Right atrium auricular region (tissue), 2 donors: ENCODE results near the gene ZNF622. TPM values are rescaled to one million over a fixed set of nuclear protein-coding genes. Genes with fewer than 3 reads are reported as not detected.

Experiments
- DNase-seq: peaks from one replicate; pipeline ENCODE4 v3.0.0-alpha.2; 2019; ENCODE audit warnings: low spot score
- H3K27ac ChIP-seq, 2 donors: fragments of 200-600 bp; sonication (generic); 1 replicate in 1 of 2; 2 replicates in 1 of 2; pipeline ENCODE4 v1.5.1; 2016 to 2019
- H3K27me3 ChIP-seq, 2 donors: fragments of 200-600 bp; sonication (generic); one replicate each; pipeline versions ENCODE4 v1.5.1 to v1.6.0; 2017 to 2019
- H3K36me3 ChIP-seq: fragments of 200-600 bp; sonication (generic); one replicate; pipeline ENCODE4 v1.5.1; 2016
- H3K4me1 ChIP-seq, 2 donors: fragments of 200-600 bp; sonication (generic); one replicate each; pipeline versions ENCODE4 v1.5.1 to v1.6.0; 2017 to 2019
- H3K4me3 ChIP-seq, 2 donors: fragments of 200-600 bp; sonication (generic); 1 replicate in 1 of 2; 2 replicates in 1 of 2; pipeline ENCODE4 v1.5.1; 2017 to 2019; ENCODE audit warnings: mild to moderate bottlenecking in 1 of 2, moderate library complexity in 1 of 2
- H3K9me3 ChIP-seq, 2 donors: fragments of 200-600 bp; sonication (generic); one replicate each; pipeline ENCODE4 v1.5.1; 2019
- CTCF ChIP-seq, 2 donors: fragments of 200-600 bp; sonication (generic); IDR thresholded peaks; one replicate each; pipeline ENCODE4 v1.5.1; 2019; ENCODE audit warnings: antibody characterized with exemption in 2 of 2
- total RNA-seq, 2 donors: library from RNA; depleted of rRNA; stranded (reverse); fragments of >200 nt; gene quantifications; one replicate each; pipeline ENCODE4 v1.1.0, GENCODE V29; 2016

ZNF622 gene
- total RNA-seq = 10 to 100 TPM; 36.7 to 54.9 TPM

GRCh38 chr5:16465544-16466432 is at the start of gene ZNF622:
Gene ZNF622 (minus strand): TSS chr5:16465800. CDS start chr5:16465665, 135 bp downstream.
- peak within 1 kb of the TSS; percentile 68 to 95 for H3K4me3 ChIP-seq
- no peaks in the 10 kb centered on the region for H3K27me3 ChIP-seq
- H3K27ac ChIP-seq = peak within 1 kb of the TSS; percentile 86 to 89
- DNase-seq = peak; percentile 93
- TF ChIP-seq CTCF (IDR thresholded peaks at IDR 0.05) = no peak
- H3K4me1 ChIP-seq = peaks cover 0 to 71% of the 10 kb centered on the region in 2 donors
- H3K9me3 ChIP-seq = no peaks in the 10 kb centered on the region
- peaks cover 27% of the 10 kb centered on the region for H3K36me3 ChIP-seq

GRCh38 chr5:16510098-16510497 is 44.5 kb upstream of the ZNF622 start:
- no peak for TF ChIP-seq CTCF (IDR thresholded peaks at IDR 0.05)
- Histone ChIP-seq H3K4me1 (peaks cover 0 to 13% of the 10 kb centered on the region in 2 donors), H3K27ac (peak overlapping the region; percentile 78 to 92), H3K36me3 (no peaks in the 10 kb centered on the region), H3K27me3 (no peaks in the 10 kb centered on the region), H3K9me3 (no peaks in the 10 kb centered on the region), H3K4me3 (no peak overlapping the region)
- DNase-seq = no peak

- peak overlapping the region; percentile 48 to 53 for H3K4me3 ChIP-seq
- DNase-seq = peak; percentile 74
- no peaks in the 10 kb centered on the region for H3K9me3 ChIP-seq
- peaks cover 0 to 13% of the 10 kb centered on the region in 2 donors for H3K4me1 ChIP-seq
- TF ChIP-seq CTCF (IDR thresholded peaks at IDR 0.05) = no peak
- H3K27ac ChIP-seq = peak overlapping the region; percentile 78 to 92
- H3K36me3 ChIP-seq = peaks cover 5% of the 10 kb centered on the region
- no peaks in the 10 kb centered on the region for H3K27me3 ChIP-seq
Observed at GRCh38 chr5:16508730-16509531, 43.3 kb upstream of the ZNF622 start.

- H3K27me3 ChIP-seq = no peaks in the 10 kb centered on the region
- H3K4me1 ChIP-seq = peaks cover 0 to 13% of the 10 kb centered on the region in 2 donors
- H3K36me3 ChIP-seq = peaks cover 5% of the 10 kb centered on the region
- peak overlapping the region; percentile 78 to 92 for H3K27ac ChIP-seq
- H3K4me3 ChIP-seq = peak overlapping the region; percentile 48 to 53
- no peak for TF ChIP-seq CTCF (IDR thresholded peaks at IDR 0.05)
- DNase-seq = no peak
- no peaks in the 10 kb centered on the region for H3K9me3 ChIP-seq
Observed at GRCh38 chr5:16507716-16508115, 42.1 kb upstream of the ZNF622 start.

GRCh38 chr5:16505904-16506303 is 40.3 kb upstream of the ZNF622 start:
- DNase-seq = no peak
- H3K4me3 ChIP-seq = peak overlapping the region; percentile 48 to 53
- H3K27me3 ChIP-seq = no peaks in the 10 kb centered on the region
- peaks cover 0 to 13% of the 10 kb centered on the region in 2 donors for H3K4me1 ChIP-seq
- H3K27ac ChIP-seq = peak overlapping the region; percentile 78 to 92
- peaks cover 5% of the 10 kb centered on the region for H3K36me3 ChIP-seq
- no peaks in the 10 kb centered on the region for H3K9me3 ChIP-seq
- no peak for TF ChIP-seq CTCF (IDR thresholded peaks at IDR 0.05)
